GM10847 (cell line): ENCODE results near the gene NLGN1.

Experiments
- POLR2A ChIP-seq: IDR thresholded peaks from 2 replicates; pipeline ENCODE4 v1.6.1; 2011; ENCODE audit not compliant: insufficient read length; ENCODE audit errors: extremely low read depth

Gene NLGN1

GRCh38 chr3:173644086-173645082, 246.8 kb downstream of the NLGN1 start:
- no peak for TF ChIP-seq POLR2A

DNA sequence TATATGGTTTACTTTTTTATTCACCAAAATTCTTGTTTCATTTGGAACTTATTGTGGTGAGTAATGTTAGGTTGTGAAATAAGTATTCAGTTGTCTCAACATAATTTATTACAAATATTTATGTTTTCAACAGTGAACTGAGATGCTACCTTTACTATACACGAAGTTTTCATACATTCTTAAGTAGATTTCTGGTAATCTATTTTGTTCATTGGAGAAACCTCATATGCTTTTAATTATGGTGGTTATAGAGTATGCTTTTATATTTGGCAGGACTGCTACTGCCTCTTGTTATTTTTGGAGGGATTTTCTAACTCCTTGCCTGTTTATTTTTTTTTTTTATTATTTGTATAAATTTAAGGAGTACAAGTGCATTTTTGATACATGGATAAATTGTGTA, 253.1 kb downstream of the NLGN1 start:
- no peak for TF ChIP-seq POLR2A

- no peak for TF ChIP-seq POLR2A
Measured at GRCh38 chr3:173652093-173652492, 254.5 kb downstream of the NLGN1 start.

- TF ChIP-seq POLR2A, result no peak
Measured at GRCh38 chr3:173653781-173654180, 256.2 kb downstream of the NLGN1 start.

DNA sequence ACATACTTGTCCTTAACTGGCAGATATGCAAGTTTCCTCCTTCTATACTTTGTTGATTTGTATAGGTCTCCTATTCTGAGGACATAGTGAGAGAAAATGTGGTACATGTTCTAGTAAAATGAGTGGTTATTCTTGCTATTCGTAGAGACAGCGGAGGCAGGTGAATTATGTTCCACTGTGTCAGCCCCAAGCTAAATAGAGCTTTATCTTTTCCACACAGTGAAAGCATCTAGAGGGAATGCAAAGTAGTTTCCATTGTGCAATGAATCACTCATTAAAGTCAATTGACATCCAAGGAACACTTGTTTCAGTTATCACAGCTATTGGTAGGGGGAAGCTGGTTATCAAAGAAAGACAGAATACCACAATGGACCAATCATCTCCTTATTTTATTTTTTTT, 262.4 kb downstream of the NLGN1 start:
- TF ChIP-seq POLR2A, result no peak

GRCh38 chr3:173660645-173661299, 263.2 kb downstream of the NLGN1 start:
- TF ChIP-seq POLR2A, result no peak

- no peak for TF ChIP-seq POLR2A
Measured at GRCh38 chr3:173663696-173664111, 266.2 kb downstream of the NLGN1 start.

DNA sequence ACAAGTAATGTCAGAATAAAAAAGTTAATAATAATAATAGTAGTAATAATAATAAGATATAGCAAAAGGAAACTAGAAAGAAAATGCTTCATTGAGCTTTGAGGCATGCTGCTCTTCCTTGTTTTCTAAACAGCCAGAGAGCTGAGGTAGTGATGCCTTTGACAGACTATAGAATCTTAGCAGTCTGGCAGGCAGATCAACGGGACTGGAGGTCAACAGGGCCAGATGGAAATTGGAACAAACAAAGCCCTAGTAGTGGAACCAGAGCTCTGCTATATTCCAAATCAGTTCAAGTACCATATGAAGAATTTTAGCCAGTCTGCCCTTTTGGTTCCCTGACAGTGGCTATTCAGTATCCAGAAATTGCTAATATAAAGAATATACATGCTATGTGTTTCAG, 278.6 kb downstream of the NLGN1 start:
- no peak for TF ChIP-seq POLR2A

- TF ChIP-seq POLR2A, result no peak
Measured at GRCh38 chr3:173681188-173681678, 283.7 kb downstream of the NLGN1 start.

DNA sequence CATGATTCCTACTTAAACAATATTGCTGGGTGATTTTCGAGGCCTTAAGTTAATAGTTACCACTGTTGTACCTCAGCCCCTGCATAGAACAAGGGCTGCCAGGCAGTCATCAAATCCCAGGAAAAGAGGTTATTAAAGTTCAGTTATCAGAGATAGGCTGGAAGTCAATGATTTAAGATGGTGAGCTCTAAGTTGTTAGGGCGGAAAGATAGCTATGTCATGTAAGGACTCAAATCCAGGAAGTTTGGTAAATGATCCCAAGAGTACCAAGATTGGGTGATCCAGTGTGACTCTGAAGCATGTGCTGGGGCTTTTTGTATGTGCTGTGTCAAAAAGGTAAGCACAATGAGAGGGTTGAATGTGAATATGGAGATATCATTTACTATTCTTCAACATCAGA, 287.9 kb downstream of the NLGN1 start:
- TF ChIP-seq POLR2A, result no peak

GRCh38 chr3:173688216-173688842, 290.8 kb downstream of the NLGN1 start:
- TF ChIP-seq POLR2A, result no peak

DNA sequence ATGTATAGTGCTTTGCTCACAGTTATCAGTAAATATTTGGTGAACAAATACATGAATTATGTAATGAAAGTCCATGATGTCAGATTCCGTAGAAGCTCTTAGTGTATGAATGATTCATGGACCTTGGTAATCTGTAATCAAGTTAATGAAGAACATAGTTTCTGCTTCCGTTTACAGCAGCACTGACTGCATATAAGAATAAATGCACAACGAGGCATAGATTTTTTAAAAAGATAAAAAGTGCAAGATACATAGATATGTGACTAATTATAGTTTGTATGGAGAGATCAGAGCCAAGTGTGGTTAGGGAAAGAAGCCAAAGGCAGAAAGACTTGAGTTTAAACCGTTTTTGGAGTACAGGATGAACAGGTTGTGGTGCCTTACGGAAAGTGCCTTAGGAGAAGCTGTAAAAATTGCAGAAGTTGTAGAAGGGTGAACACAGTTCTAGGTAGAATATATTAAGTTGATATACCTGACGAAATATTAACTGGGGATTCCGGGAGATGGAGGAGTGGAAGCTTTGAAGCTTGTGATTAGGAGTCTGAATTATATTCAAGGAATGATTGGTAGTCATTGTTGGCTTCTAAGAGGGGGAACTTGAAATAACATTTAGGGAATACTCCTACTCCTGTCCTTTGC, 293.1 kb downstream of the NLGN1 start:
- no peak for TF ChIP-seq POLR2A

DNA sequence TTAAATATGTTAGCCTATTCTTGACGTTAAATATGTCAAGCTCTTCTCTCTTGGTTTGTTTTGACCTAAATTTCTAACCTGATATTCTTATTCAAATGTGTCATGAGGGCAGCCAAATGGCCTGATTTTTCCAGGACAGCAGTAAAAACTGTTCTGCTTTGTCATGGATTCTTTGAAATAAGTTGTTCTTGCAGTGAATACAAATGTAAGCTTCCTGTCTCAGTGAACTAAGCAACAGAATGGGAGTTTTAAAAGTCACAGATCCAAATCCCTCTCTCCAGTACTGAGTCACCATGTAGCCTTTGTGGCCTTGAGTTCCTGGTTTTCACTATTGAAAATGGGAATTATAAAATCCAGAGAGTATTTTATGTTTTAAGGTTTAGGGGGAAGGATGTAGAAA, 301.8 kb downstream of the NLGN1 start:
- no peak for TF ChIP-seq POLR2A

- TF ChIP-seq POLR2A, result no peak
Measured at GRCh38 chr3:173700336-173700735, 302.8 kb downstream of the NLGN1 start.

DNA sequence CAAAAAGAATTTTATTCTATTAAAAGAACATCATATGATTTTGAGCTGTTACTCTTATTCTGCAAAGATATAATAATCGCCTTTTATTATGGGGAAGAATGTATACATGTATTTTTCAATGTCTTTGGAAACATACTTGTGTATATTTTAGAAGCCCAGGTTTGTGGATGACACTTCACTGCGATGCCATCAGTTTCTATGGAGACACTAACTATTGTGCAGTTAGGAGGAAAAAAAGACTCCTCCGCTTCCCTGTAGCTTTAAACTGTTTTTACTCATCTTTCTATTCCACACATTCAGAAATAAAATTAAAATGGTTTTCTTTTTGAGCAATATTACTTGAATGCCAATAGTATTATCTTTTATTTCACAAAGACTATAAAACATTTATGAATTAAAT, 305.0 kb downstream of the NLGN1 start:
- no peak for TF ChIP-seq POLR2A
